ENCODE measurements around the gene KLF2. TPM values are rescaled to one million over a fixed set of nuclear protein-coding genes. Genes with fewer than 3 reads are reported as not detected.
A peak's percentile ranks its signal among the peaks of the same experiment; 100 is the strongest.

The KLF2 gene
- total and polyA plus RNA-seq, 9 donors: 48.3 to 399 (median 96.4) TPM

- no peak for DNase-seq
- H3K4me1 ChIP-seq (ENCODE audit: insufficient read depth): peaks cover 18% of the 10 kb centered on the region
- no peak overlapping the region for H3K27ac ChIP-seq
- WGBS, 3 donors: 78 to 81% (median 79%) methylated on average over 9 of the region's 9 CpGs
- H3K4me3 ChIP-seq: no peak overlapping the region
- no peak for TF ChIP-seq POLR2A (IDR thresholded peaks at IDR 0.05)
- no peak for TF ChIP-seq EP300 (IDR thresholded peaks at IDR 0.05)
- no peak for TF ChIP-seq CTCF (IDR thresholded peaks at IDR 0.05)
- H3K27me3 ChIP-seq: no peaks in the 10 kb centered on the region
- no peaks in the 10 kb centered on the region for H3K9me3 ChIP-seq
- no peaks in the 10 kb centered on the region for H3K36me3 ChIP-seq
- intact Hi-C loops (cut with DNase I): loop anchor here in 1 of 4 donors (5.0 kb wide), 1 partner anchor 39 kb away; no protein-coding TSS in a partner anchor
Observed at GRCh38 chr19:16288544-16288943, 36.1 kb upstream of the KLF2 start.

- DNase-seq: no peak
- H3K9me3 ChIP-seq: no peaks in the 10 kb centered on the region
- intact Hi-C loops (cut with DNase I): loop anchor here in 1 of 4 donors (5.0 kb wide), 1 partner anchor 38 kb away; no protein-coding TSS in a partner anchor
- no peaks in the 10 kb centered on the region for H3K27me3 ChIP-seq
- no peak overlapping the region for H3K27ac ChIP-seq
- WGBS, 3 donors: 86 to 89% (median 89%) methylated on average over 7 of the region's 7 CpGs
- no peaks in the 10 kb centered on the region for H3K36me3 ChIP-seq
- H3K4me1 ChIP-seq (ENCODE audit: insufficient read depth): peaks cover 18% of the 10 kb centered on the region
- H3K4me3 ChIP-seq: no peak overlapping the region
- TF ChIP-seq POLR2A (IDR thresholded peaks at IDR 0.05): no peak
- TF ChIP-seq EP300 (IDR thresholded peaks at IDR 0.05): no peak
- TF ChIP-seq CTCF (IDR thresholded peaks at IDR 0.05): no peak
Observed at GRCh38 chr19:16289594-16289993, 35.0 kb upstream of the KLF2 start.

- TF ChIP-seq CTCF (IDR thresholded peaks at IDR 0.05) (no peak), EP300 (IDR thresholded peaks at IDR 0.05) (no peak), POLR2A (IDR thresholded peaks at IDR 0.05) (no peak)
- 78 to 90% (median 82%) methylated on average over 10 of the region's 10 CpGs for WGBS, 3 donors
- Histone ChIP-seq H3K36me3 (no peaks in the 10 kb centered on the region), H3K27ac (no peak overlapping the region), H3K9me3 (no peaks in the 10 kb centered on the region), H3K27me3 (no peaks in the 10 kb centered on the region), H3K4me3 (no peak overlapping the region), H3K4me1 (ENCODE audit: insufficient read depth) (peaks cover 18% of the 10 kb centered on the region)
- no peak for DNase-seq
- intact Hi-C loops (cut with DNase I): loop anchor here in 1 of 4 donors (5.0 kb wide), 1 partner anchor 37 kb away; no protein-coding TSS in a partner anchor
Observed at GRCh38 chr19:16290692-16291091, 33.9 kb upstream of the KLF2 start.

DNA sequence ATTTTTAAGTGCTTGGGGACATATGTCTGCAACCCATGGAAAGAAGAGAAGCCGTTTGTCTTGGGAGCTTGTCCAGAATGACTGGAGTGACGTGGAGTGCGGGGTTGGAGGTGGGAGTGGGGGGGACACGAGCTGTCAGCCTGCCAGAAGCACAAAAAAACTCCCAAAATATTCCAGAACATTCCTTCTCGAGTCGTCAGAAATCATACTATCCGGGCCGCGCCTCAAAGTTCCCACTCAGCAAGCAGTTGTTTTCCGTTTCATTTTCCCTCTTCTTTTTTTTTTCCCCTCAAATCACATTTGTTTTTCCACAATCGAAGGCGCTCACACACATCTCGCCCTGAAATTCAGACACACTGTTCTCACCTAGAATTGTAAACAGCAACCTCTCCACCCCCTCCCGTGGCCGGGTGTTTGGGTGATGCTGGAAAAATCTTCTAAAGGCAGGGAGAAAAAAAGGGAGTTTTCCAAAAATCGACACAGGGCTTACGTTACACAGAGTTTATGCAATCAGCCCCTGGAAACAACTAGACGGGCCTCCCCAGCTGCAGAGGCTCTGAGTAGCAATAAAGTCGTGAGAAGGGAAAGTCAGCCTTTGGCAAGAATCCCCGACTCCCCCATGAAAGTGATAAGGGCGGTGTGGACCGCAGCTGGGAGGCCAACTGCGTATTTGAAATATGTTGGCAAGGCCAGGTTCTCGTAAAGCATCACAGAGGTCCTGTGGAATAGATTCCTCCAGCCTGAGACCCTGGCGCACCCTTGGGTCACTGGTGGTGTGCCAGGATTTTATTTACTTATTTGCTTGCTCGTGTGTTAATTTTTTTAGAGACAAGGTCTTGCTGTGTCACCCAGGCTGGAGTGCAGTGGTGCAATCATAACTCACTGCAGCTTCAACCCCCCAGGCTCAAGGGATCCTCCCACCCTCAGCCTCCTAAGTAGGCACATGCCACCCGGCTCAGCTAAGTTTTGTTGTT is 31.2 kb upstream of the KLF2 start:
- Histone ChIP-seq H3K27me3 (no peaks in the 10 kb centered on the region), H3K9me3 (no peaks in the 10 kb centered on the region), H3K4me3 (no peak overlapping the region), H3K4me1 (ENCODE audit: insufficient read depth) (peaks cover 11% of the 10 kb centered on the region), H3K36me3 (no peaks in the 10 kb centered on the region), H3K27ac (peak overlapping the region; percentile 70 to 90)
- 2 to 5% (median 2%) methylated on average over 27 of the region's 27 CpGs for WGBS, 3 donors
- intact Hi-C loops (cut with DNase I): loop anchor here in 1 of 4 donors (5.0 kb wide), 1 partner anchor 34 kb away; no protein-coding TSS in a partner anchor
- DNase-seq: peak; percentile 88 to 96 (median 92)
- TF ChIP-seq POLR2A (IDR thresholded peaks at IDR 0.05) (peak; percentile 28), EP300 (IDR thresholded peaks at IDR 0.05) (peak; percentile 60), CTCF (IDR thresholded peaks at IDR 0.05) (no peak)
